Gastrocnemius medialis (tissue), 4 donors: ENCODE data around the gene CABLES2. TPM values are rescaled to one million over a fixed set of nuclear protein-coding genes. Genes with fewer than 3 reads are reported as not detected.
A peak's percentile ranks its signal among the peaks of the same experiment; 100 is the strongest.

Source experiments
- ATAC-seq, 2 donors: fragments of 150-250 bp; one replicate each; pipeline ENCODE4 v1.9.1; 2016
- DNase-seq, 2 donors: peaks; one replicate each; pipeline ENCODE4 v3.0.0-alpha.2; 2019
- H3K27ac ChIP-seq, 4 donors: fragments of 200-600 bp; sonication (generic); 1 replicate in 1 of 4; 2 replicates in 3 of 4; pipeline ENCODE4 v1.5.1; 2016 to 2018; ENCODE audit warnings: mild to moderate bottlenecking in 2 of 4, moderate library complexity in 1 of 4
- H3K27me3 ChIP-seq, 3 donors: fragments of 200-600 bp; sonication (generic) in 2 of 3; 1 replicate in 1 of 3; 2 replicates in 2 of 3; pipeline versions ENCODE4 v1.5.1 to v1.6.0; 2016 to 2019; ENCODE audit warnings: mild to moderate bottlenecking in 1 of 3, moderate library complexity in 1 of 3
- H3K36me3 ChIP-seq, 2 donors: fragments of 200-600 bp; sonication (generic) in 1 of 2; one replicate each; pipeline ENCODE4 v1.5.1; 2017 to 2018
- H3K4me1 ChIP-seq, 2 donors: fragments of 200-600 bp; sonication (generic) in 1 of 2; one replicate each; pipeline ENCODE4 v1.5.1; 2016 to 2017; ENCODE audit warnings: mild to moderate bottlenecking in 2 of 2
- H3K4me3 ChIP-seq, 4 donors: fragments of 200-600 bp; sonication (generic) in 3 of 4; 1 replicate in 1 of 4; 2 replicates in 3 of 4; pipeline ENCODE4 v1.5.1; 2016 to 2019; ENCODE audit warnings: mild to moderate bottlenecking in 2 of 4
- H3K9me3 ChIP-seq, 3 donors: fragments of 200-600 bp; sonication (generic) in 2 of 3; 1 replicate in 1 of 3; 2 replicates in 2 of 3; pipeline ENCODE4 v1.5.1; 2016 to 2019
- POLR2A ChIP-seq, 2 donors: fragments of 450-650 bp; IDR thresholded peaks; one replicate each; pipeline ENCODE4 v1.6.1; 2017; ENCODE audit warnings: antibody characterized with exemption in 2 of 2, mild to moderate bottlenecking in 2 of 2, moderate library complexity in 2 of 2
- in situ Hi-C, 4 donors: fragments of 200-750 bp; cut with MboI; loops; one replicate each; pipeline versions ENCODE4 v1.15.0 to v1.8.0; 2017; ENCODE audit warnings: low sequenced_read_pairs in 4 of 4
- intact Hi-C: fragments of 100-400 bp; cut with DNase I; formaldehyde crosslinking; loops from one replicate; pipeline ENCODE4 v1.15.1; 2023; ENCODE audit warnings: low total_unique reads
- total RNA-seq, 4 donors: library from RNA; depleted of rRNA; stranded (reverse); fragments of >200 nt; gene quantifications; one replicate each; pipeline versions ENCODE4 v1.1.0 to v1.2.3, GENCODE V29; 2016
- TF ChIP-seq, protein P1 (sequence below), 5 experiments: fragments of 450-650 bp in 3 of 5; fragments of 200-600 bp in 2 of 5; sonication (generic) in 2 of 5; IDR thresholded peaks in 4 of 5; conservative IDR thresholded peaks in 1 of 5; 1 replicate in 4 of 5; 2 replicates in 1 of 5; pipeline ENCODE4 v1.5.1; 2016 to 2019; ENCODE audit warnings: antibody characterized with exemption in 5 of 5, mild to moderate bottlenecking in 3 of 5, moderate library complexity in 3 of 5

The CABLES2 gene
- total RNA-seq, 4 donors from 2014 or later, result 3.6 to 9.3 (median 4.2) TPM

DNA sequence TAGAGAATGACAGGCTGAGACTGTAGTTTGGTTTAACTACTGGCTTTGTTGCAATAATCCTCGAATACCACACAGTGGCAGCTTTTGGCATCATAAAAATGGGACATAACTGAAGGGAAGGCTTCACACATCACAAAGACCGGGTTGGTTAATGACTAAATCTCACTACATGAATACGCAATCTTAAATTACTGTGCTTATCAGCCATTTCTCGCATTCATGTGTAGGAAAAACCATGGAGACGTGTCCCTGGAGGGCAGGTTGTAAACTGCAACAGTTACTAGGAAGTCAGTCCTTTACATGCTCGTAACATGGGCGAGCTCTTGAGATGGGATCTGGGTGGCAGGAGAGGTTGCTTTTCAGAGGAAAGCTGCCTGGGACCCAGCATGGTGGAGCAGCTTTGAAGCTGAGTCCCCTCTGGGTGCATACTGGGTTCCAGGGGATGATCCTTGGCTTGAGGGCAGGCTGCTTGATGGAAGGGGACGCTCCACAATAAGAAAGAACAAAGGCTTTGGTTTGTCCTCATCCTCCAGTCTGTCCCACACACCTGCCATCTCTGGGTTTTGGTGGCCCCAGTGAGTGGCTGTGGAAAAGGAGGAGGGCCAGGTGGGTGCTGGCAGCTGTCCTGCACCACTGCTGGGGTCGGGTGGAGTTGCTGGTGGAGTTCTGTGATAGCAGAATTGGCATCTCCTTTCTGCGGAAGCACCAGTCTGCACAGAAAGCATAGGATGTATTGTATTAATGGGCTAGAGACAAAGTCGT lies 18.1 kb downstream of the CABLES2 start:
- TF ChIP-seq, protein P1, sequence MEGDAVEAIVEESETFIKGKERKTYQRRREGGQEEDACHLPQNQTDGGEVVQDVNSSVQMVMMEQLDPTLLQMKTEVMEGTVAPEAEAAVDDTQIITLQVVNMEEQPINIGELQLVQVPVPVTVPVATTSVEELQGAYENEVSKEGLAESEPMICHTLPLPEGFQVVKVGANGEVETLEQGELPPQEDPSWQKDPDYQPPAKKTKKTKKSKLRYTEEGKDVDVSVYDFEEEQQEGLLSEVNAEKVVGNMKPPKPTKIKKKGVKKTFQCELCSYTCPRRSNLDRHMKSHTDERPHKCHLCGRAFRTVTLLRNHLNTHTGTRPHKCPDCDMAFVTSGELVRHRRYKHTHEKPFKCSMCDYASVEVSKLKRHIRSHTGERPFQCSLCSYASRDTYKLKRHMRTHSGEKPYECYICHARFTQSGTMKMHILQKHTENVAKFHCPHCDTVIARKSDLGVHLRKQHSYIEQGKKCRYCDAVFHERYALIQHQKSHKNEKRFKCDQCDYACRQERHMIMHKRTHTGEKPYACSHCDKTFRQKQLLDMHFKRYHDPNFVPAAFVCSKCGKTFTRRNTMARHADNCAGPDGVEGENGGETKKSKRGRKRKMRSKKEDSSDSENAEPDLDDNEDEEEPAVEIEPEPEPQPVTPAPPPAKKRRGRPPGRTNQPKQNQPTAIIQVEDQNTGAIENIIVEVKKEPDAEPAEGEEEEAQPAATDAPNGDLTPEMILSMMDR (IDR thresholded peaks at IDR 0.05 in 4 of 5, conservative IDR thresholded peaks at IDR 0.05 in 1 of 5), result no peak
- no peak for TF ChIP-seq POLR2A (IDR thresholded peaks at IDR 0.05)
- no peak overlapping the region for H3K27ac ChIP-seq
- ATAC-seq (no peak), DNase-seq (no peak)
- no peaks in the 10 kb centered on the region for H3K27me3 ChIP-seq
- peaks cover 24 to 27% of the 10 kb centered on the region in 2 donors for H3K4me1 ChIP-seq
- no peaks in the 10 kb centered on the region for H3K9me3 ChIP-seq
- H3K4me3 ChIP-seq, result no peak overlapping the region
- H3K36me3 ChIP-seq, result peaks cover 0 to 32% of the 10 kb centered on the region in 2 donors
- intact Hi-C loops, result loop anchor here (10.0 kb wide), 1 partner anchor 204 kb away; the partner anchor contains the start of gene MTG2
- in situ Hi-C loops, result loop anchor here (10.0 to 25.0 kb wide), 5 partner anchors 84 to 377 kb away; partner anchors contain the start of genes ADRM1 (in 1 of the 4) and MTG2 (in 1 of the 4)

- ATAC-seq (no peak), DNase-seq (no peak)
- in situ Hi-C loops, result loop anchor here (10.0 to 25.0 kb wide), 5 partner anchors 83 to 376 kb away; partner anchors contain the start of genes ADRM1 (in 1 of the 4) and MTG2 (in 1 of the 4)
- no peak for TF ChIP-seq POLR2A (IDR thresholded peaks at IDR 0.05)
- TF ChIP-seq, protein P1 (IDR thresholded peaks at IDR 0.05 in 4 of 5, conservative IDR thresholded peaks at IDR 0.05 in 1 of 5), result no peak
- Histone ChIP-seq H3K4me3 (peak overlapping the region; percentile 80 to 100 (median 95)), H3K9me3 (no peaks in the 10 kb centered on the region), H3K27me3 (no peaks in the 10 kb centered on the region), H3K36me3 (peaks cover 0 to 32% of the 10 kb centered on the region in 2 donors), H3K4me1 (peaks cover 24 to 27% of the 10 kb centered on the region in 2 donors), H3K27ac (peak overlapping the region; percentile 87 to 99 (median 96))
- intact Hi-C loops, result loop anchor here (1.0 to 10.0 kb wide), 4 partner anchors 19 to 203 kb away; partner anchors contain the start of genes ADRM1, CABLES2 and MTG2
These were observed 19.0 kb downstream of the CABLES2 start for GRCh38 chr20:62387933-62388635.

- DNase-seq (no peak), ATAC-seq (peak in 1 of 2 donors; percentile 17)
- in situ Hi-C loops (loop anchor here (10.0 to 25.0 kb wide), 5 partner anchors 83 to 375 kb away; partner anchors contain the start of genes ADRM1 (in 1 of the 4) and MTG2 (in 1 of the 4)), intact Hi-C loops (loop anchor here (1.0 to 10.0 kb wide), 4 partner anchors 19 to 203 kb away; partner anchors contain the start of genes ADRM1, CABLES2 and MTG2)
- peak overlapping the region; percentile 87 to 99 (median 96) for H3K27ac ChIP-seq
- peak overlapping the region; percentile 80 to 100 (median 95) for H3K4me3 ChIP-seq
- H3K4me1 ChIP-seq, result peaks cover 24 to 32% of the 10 kb centered on the region in 2 donors
- no peaks in the 10 kb centered on the region for H3K9me3 ChIP-seq
- peaks cover 0 to 32% of the 10 kb centered on the region in 2 donors for H3K36me3 ChIP-seq
- no peak for TF ChIP-seq POLR2A (IDR thresholded peaks at IDR 0.05)
- TF ChIP-seq, protein P1 (IDR thresholded peaks at IDR 0.05 in 4 of 5, conservative IDR thresholded peaks at IDR 0.05 in 1 of 5), result no peak
- H3K27me3 ChIP-seq, result no peaks in the 10 kb centered on the region
These were observed 19.7 kb downstream of the CABLES2 start for GRCh38 chr20:62387219-62387913.
